Endothelial cell of umbilical vein (primary cell): ENCODE measurements around the gene OMA1. TPM values are rescaled to one million over a fixed set of nuclear protein-coding genes. Genes with fewer than 3 reads are reported as not detected.

ENCODE experiments used
- BruUV-seq: library from RNA; stranded (reverse); fragments of 400-500 nt; replicated peaks from 2 replicates; lab custom pipeline; 2021; lab: Mats Ljungman, UMichigan
- CTCF ChIA-PET: fragments of 300-600, 350-600 bp; sonication (Branson Sonifier 250); formaldehyde crosslinking; loops from one replicate; lab custom pipeline; 2021; ENCODE audit warnings: antibody characterized with exemption, inconsistent platforms; lab: Charles Lee
- POLR2A ChIA-PET: fragments of 300-600, 350-600 bp; sonication (Branson Sonifier 250); formaldehyde crosslinking; loops from one replicate; lab custom pipeline; 2021; ENCODE audit warnings: antibody characterized with exemption, inconsistent platforms; lab: Charles Lee
- DNase-seq: peaks from one replicate; pipeline ENCODE4 v3.0.0-alpha.2; 2011; ENCODE audit warnings: low read depth, low spot score
- FAIRE-seq: peaks from 2 replicates; lab custom pipeline; 2011; peaks lifted over from hg19 to GRCh38; lab: Jason Lieb, UNC
- H2AFZ ChIP-seq: 2 replicates; pipeline ENCODE4 v1.6.0; 2012; ENCODE audit warnings: low read depth, low read length, control low read depth, inconsistent platforms
- H3K27ac ChIP-seq: 2 replicates; pipeline ENCODE4 v1.5.1; 2011; ENCODE audit warnings: low read depth, mild to moderate bottlenecking, control low read depth, low read length, moderate library complexity; ENCODE audit not compliant: insufficient read depth
- H3K27me3 ChIP-seq, 2 experiments: 2 replicates each; pipeline versions ENCODE4 v1.6.0 to v1.6.1; 2011; ENCODE audit warnings: low read length in 2 of 2, mixed read lengths in 1 of 2; ENCODE audit not compliant: control insufficient read depth in 2 of 2, insufficient read depth in 2 of 2
- H3K36me3 ChIP-seq, 2 experiments: 2 replicates in 1 of 2; 3 replicates in 1 of 2; pipeline ENCODE4 v1.5.1; 2011; ENCODE audit warnings: low read length in 2 of 2, mild to moderate bottlenecking in 1 of 2, moderate library complexity in 1 of 2; ENCODE audit not compliant: control insufficient read depth in 2 of 2, insufficient read depth in 2 of 2; ENCODE audit errors: extremely low read depth in 1 of 2
- H3K4me1 ChIP-seq: 3 replicates; pipeline ENCODE4 v1.5.1; 2011; ENCODE audit warnings: mild to moderate bottlenecking, low read length; ENCODE audit not compliant: control insufficient read depth, insufficient read depth; ENCODE audit errors: extremely low read depth
- H3K4me2 ChIP-seq: 2 replicates; pipeline ENCODE4 v1.6.1; 2011; ENCODE audit warnings: low read length, control low read depth, mixed read lengths; ENCODE audit not compliant: insufficient read depth
- H3K4me3 ChIP-seq, 3 experiments: fragments of 200-600 bp in 1 of 3; sonication (generic), shearing (Covaris generic) in 1 of 3; replicated peaks in 1 of 3; 2 replicates each; pipeline ENCODE4 v1.5.1; 2011 to 2016; ENCODE audit warnings: control low read depth in 3 of 3, low read length in 3 of 3, mild to moderate bottlenecking in 2 of 3, inconsistent platforms in 1 of 3, low read depth in 1 of 3, moderate library complexity in 1 of 3; ENCODE audit not compliant: insufficient read depth in 1 of 3
- H3K79me2 ChIP-seq: 2 replicates; pipeline ENCODE4 v1.6.0; 2012; ENCODE audit warnings: low read length, inconsistent platforms; ENCODE audit not compliant: control insufficient read depth, insufficient read depth
- H3K9ac ChIP-seq: replicated peaks from 2 replicates; pipeline ENCODE3; 2011; ENCODE audit warnings: low read length, control low read depth; ENCODE audit not compliant: insufficient read depth; ENCODE audit errors: extremely low read depth
- H3K9me1 ChIP-seq: replicated peaks from 3 replicates; pipeline ENCODE4 v1.6.0; 2011; ENCODE audit warnings: mild to moderate bottlenecking, low read length; ENCODE audit not compliant: control insufficient read depth, insufficient read depth; ENCODE audit errors: extremely low read depth
- H3K9me3 ChIP-seq: replicated peaks from 2 replicates; pipeline ENCODE4 v1.5.1; 2012; ENCODE audit warnings: low read length, inconsistent platforms; ENCODE audit not compliant: control insufficient read depth, insufficient read depth
- H4K20me1 ChIP-seq: replicated peaks from 2 replicates; pipeline ENCODE3; 2011; ENCODE audit warnings: mild to moderate bottlenecking, low read length; ENCODE audit not compliant: control insufficient read depth, insufficient read depth; ENCODE audit errors: extremely low read depth
- EZH2 ChIP-seq: IDR thresholded peaks from 2 replicates; pipeline ENCODE4 v1.6.1; 2012; ENCODE audit warnings: borderline replicate concordance, low read depth, mild to moderate bottlenecking, moderate library complexity, low read length, inconsistent platforms; ENCODE audit not compliant: severe bottlenecking
- FOS ChIP-seq: IDR thresholded peaks from 2 replicates; pipeline ENCODE4 v1.6.1; 2011; ENCODE audit warnings: mild to moderate bottlenecking, low read length, moderate library complexity, borderline replicate concordance; ENCODE audit not compliant: insufficient read depth
- GATA2 ChIP-seq: IDR thresholded peaks from 2 replicates; pipeline ENCODE4 v1.7.0; 2011; ENCODE audit warnings: low read depth, mild to moderate bottlenecking, moderate library complexity, mixed read lengths, low read length; ENCODE audit not compliant: insufficient read length, insufficient read depth
- JUN ChIP-seq: IDR thresholded peaks from 2 replicates; pipeline ENCODE4 v1.6.1; 2011; ENCODE audit warnings: borderline replicate concordance, low read depth; ENCODE audit not compliant: insufficient read length, insufficient read depth
- MYC ChIP-seq: IDR thresholded peaks from one replicate; pipeline ENCODE4 v1.6.1; 2011; ENCODE audit warnings: mild to moderate bottlenecking, low read depth, low read length
- POLR2A ChIP-seq: IDR thresholded peaks from 2 replicates; pipeline ENCODE4 v1.6.1; 2012; ENCODE audit warnings: low read depth, mild to moderate bottlenecking, control low read depth, low read length
- POLR2AphosphoS5 ChIP-seq: IDR thresholded peaks from 2 replicates; pipeline ENCODE4 v1.6.1; 2012; ENCODE audit warnings: low read depth, mild to moderate bottlenecking, control low read depth, low read length, moderate library complexity; ENCODE audit not compliant: insufficient read depth
- dilution Hi-C: fragments of 300-500 bp; cut with MboI; formaldehyde crosslinking; loops from one replicate; pipeline ENCODE4 v1.15.0; 2019; ENCODE audit warnings: low sequenced_read_pairs; ENCODE audit not compliant: extremely low pct_ligation_motif_present
- intact Hi-C: fragments of 100-400 bp; cut with micrococcal nuclease; formaldehyde crosslinking; loops from one replicate; pipeline ENCODE4 v1.10.0; 2022
- polyA plus RNA-seq, 4 experiments: library from polyadenylated mRNA; depleted of rRNA in 3 of 4; stranded (reverse) in 3 of 4; unstranded in 1 of 4; fragments of >200 nt; gene quantifications; 2 replicates each; pipeline versions ENCODE4 v1.2.1 to v1.2.3, GENCODE V29; 2011 to 2012; ENCODE audit warnings: missing spikeins in 1 of 4
- total RNA-seq: library from RNA; stranded (reverse); gene quantifications from 2 replicates; pipeline ENCODE4 v1.2.3, GENCODE V29; 2021
- TF ChIP-seq, protein P1 (sequence below): IDR thresholded peaks from 2 replicates; pipeline ENCODE4 v1.6.1; 2011; ENCODE audit not compliant: insufficient read depth, insufficient read length
- TF ChIP-seq, protein P2 (sequence below), 2 donors: IDR thresholded peaks; 1 replicate in 1 of 2; 2 replicates in 1 of 2; pipeline ENCODE4 v1.5.1; 2011; ENCODE audit warnings: low read length in 2 of 2, mild to moderate bottlenecking in 2 of 2, moderate library complexity in 2 of 2, control low read depth in 1 of 2, inconsistent platforms in 1 of 2, low read depth in 1 of 2; ENCODE audit not compliant: insufficient read depth in 1 of 2; ENCODE audit errors: extremely low read depth in 1 of 2

The OMA1 gene
- total and polyA plus RNA-seq, 2 donors (not counting 3 experiments of a cell fraction or from before 2014, with no cell fraction given): 4.0 to 4.6 TPM

DNA sequence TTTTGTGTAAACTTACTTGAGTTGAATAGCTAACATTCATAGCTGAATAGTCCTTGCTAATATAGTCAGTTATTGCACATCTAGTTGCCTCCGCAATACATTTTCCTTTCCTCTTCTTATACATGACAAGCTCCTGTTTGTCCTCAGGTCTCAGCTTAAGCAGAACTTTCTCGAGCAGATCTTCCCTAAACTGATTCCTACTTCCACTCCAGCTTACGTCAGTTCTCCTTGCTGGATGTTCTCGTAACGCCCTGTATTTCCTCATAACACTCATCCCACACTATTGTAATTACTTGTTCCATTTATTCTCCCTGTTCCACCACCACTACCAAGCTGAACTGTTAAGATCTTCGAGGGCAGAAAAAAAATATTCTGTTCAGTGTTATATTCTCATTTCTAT lies 15.1 kb upstream of the OMA1 start:
- CTCF ChIA-PET: interaction anchor here (1.0 to 1.9 kb wide), 3 partner anchors 10 to 91 kb away, joined by 3 to 10 read pairs (median 5); partner anchors contain the start of gene OMA1
- POLR2A ChIA-PET: no interaction called here
- BruUV-seq: no TSS peak
- no peaks in the 10 kb centered on the region for H3K36me3 ChIP-seq
- no peak overlapping the region for H3K4me2 ChIP-seq
- FAIRE-seq (no peak), DNase-seq (no peak)
- no peak overlapping the region for H2AFZ ChIP-seq
- H3K27me3 ChIP-seq: peaks cover 4 to 13% of the 10 kb centered on the region in 2 experiments
- dilution Hi-C loops: no loop called here
- no peaks in the 10 kb centered on the region for H3K9me3 ChIP-seq
- intact Hi-C loops: no loop called here
- no peaks in the 10 kb centered on the region for H3K9me1 ChIP-seq
- no peak overlapping the region for H3K4me3 ChIP-seq
- TF ChIP-seq, protein P1, sequence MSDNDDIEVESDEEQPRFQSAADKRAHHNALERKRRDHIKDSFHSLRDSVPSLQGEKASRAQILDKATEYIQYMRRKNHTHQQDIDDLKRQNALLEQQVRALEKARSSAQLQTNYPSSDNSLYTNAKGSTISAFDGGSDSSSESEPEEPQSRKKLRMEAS: no peak
- no peak for TF ChIP-seq FOS
- no peak for TF ChIP-seq MYC
- no peak for TF ChIP-seq JUN
- TF ChIP-seq, protein P2, sequence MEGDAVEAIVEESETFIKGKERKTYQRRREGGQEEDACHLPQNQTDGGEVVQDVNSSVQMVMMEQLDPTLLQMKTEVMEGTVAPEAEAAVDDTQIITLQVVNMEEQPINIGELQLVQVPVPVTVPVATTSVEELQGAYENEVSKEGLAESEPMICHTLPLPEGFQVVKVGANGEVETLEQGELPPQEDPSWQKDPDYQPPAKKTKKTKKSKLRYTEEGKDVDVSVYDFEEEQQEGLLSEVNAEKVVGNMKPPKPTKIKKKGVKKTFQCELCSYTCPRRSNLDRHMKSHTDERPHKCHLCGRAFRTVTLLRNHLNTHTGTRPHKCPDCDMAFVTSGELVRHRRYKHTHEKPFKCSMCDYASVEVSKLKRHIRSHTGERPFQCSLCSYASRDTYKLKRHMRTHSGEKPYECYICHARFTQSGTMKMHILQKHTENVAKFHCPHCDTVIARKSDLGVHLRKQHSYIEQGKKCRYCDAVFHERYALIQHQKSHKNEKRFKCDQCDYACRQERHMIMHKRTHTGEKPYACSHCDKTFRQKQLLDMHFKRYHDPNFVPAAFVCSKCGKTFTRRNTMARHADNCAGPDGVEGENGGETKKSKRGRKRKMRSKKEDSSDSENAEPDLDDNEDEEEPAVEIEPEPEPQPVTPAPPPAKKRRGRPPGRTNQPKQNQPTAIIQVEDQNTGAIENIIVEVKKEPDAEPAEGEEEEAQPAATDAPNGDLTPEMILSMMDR (IDR thresholded peaks at IDR 0.05; ENCODE audit: extremely low read depth in 1 of 2, insufficient read depth in 1 of 2, low read depth in 1 of 2, low read length in 2 of 2): no peak
- no peak for TF ChIP-seq EZH2
- TF ChIP-seq GATA2: no peak
- TF ChIP-seq POLR2AphosphoS5: no peak
- TF ChIP-seq POLR2A: no peak
- H3K27ac ChIP-seq: no peak overlapping the region
- H3K79me2 ChIP-seq: no peaks in the 10 kb centered on the region
- H3K9ac ChIP-seq: no peak overlapping the region
- H4K20me1 ChIP-seq: no peaks in the 10 kb centered on the region
- H3K4me1 ChIP-seq: no peaks in the 10 kb centered on the region
